Measurements from ENCODE around the gene NFE2L1.
A peak's percentile ranks its signal among the peaks of the same experiment; 100 is the strongest.

- TF ChIP-seq, protein P1, sequence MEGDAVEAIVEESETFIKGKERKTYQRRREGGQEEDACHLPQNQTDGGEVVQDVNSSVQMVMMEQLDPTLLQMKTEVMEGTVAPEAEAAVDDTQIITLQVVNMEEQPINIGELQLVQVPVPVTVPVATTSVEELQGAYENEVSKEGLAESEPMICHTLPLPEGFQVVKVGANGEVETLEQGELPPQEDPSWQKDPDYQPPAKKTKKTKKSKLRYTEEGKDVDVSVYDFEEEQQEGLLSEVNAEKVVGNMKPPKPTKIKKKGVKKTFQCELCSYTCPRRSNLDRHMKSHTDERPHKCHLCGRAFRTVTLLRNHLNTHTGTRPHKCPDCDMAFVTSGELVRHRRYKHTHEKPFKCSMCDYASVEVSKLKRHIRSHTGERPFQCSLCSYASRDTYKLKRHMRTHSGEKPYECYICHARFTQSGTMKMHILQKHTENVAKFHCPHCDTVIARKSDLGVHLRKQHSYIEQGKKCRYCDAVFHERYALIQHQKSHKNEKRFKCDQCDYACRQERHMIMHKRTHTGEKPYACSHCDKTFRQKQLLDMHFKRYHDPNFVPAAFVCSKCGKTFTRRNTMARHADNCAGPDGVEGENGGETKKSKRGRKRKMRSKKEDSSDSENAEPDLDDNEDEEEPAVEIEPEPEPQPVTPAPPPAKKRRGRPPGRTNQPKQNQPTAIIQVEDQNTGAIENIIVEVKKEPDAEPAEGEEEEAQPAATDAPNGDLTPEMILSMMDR (IDR thresholded peaks at IDR 0.05) = peak; percentile 11 to 45 (median 34)
- TF ChIP-seq POLR2A (IDR thresholded peaks at IDR 0.05) = no peak
Measured at GRCh38 chr17:48011405-48012150, 36.6 kb upstream of the NFE2L1 start.
